PFSK-1 (cell line): ENCODE results near the gene ST8SIA6.

ENCODE experiments used
- POLR2AphosphoS5 ChIP-seq: IDR thresholded peaks from 2 replicates; pipeline ENCODE4 v1.6.1; 2012; ENCODE audit warnings: low read depth, mild to moderate bottlenecking, control low read depth, low read length, moderate library complexity
- REST ChIP-seq, 2 experiments: IDR thresholded peaks; 2 replicates each; pipeline versions ENCODE4 v1.6.1 to v1.8.0; 2011 to 2012; ENCODE audit warnings: low read depth in 2 of 2, low read length in 2 of 2, control low read depth in 1 of 2, inconsistent platforms in 1 of 2, mild to moderate bottlenecking in 1 of 2, moderate library complexity in 1 of 2; ENCODE audit not compliant: insufficient read depth in 1 of 2
- SIN3A ChIP-seq: IDR thresholded peaks from 2 replicates; pipeline ENCODE4 v1.6.1; 2012; ENCODE audit warnings: mild to moderate bottlenecking, low read length, moderate library complexity, borderline replicate concordance; ENCODE audit not compliant: insufficient read depth
- TAF1 ChIP-seq: IDR thresholded peaks from 2 replicates; pipeline ENCODE4 v1.6.1; 2012; ENCODE audit warnings: low read length, control low read depth, borderline replicate concordance; ENCODE audit not compliant: insufficient read depth

- TF ChIP-seq REST (IDR thresholded peaks at IDR 0.05; ENCODE audit: insufficient read depth in 1 of 2, low read depth in 2 of 2, low read length in 2 of 2) (no peak), TAF1 (no peak), SIN3A (no peak), POLR2AphosphoS5 (no peak)
Observed at GRCh38 chr10:17396004-17396403, 58.4 kb downstream of the ST8SIA6 start.
